GM12873 (cell line): ENCODE results near the gene HSPG2.

Experiments used
- CTCF ChIP-seq: IDR thresholded peaks from 2 replicates; pipeline ENCODE4 v1.5.1; 2012; ENCODE audit warnings: low read depth, mild to moderate bottlenecking, moderate library complexity, low read length, control low read depth; ENCODE audit not compliant: insufficient read depth; ENCODE audit errors: missing control alignments

The HSPG2 gene

GRCh38 chr1:21872445-21873079, 64.5 kb downstream of the HSPG2 start:
- no peak for TF ChIP-seq CTCF

- TF ChIP-seq CTCF: no peak
Observed at GRCh38 chr1:21871943-21872342, 65.2 kb downstream of the HSPG2 start.

- no peak for TF ChIP-seq CTCF
Observed at GRCh38 chr1:21870611-21871010, 66.5 kb downstream of the HSPG2 start.

GRCh38 chr1:21869620-21870121, 67.4 kb downstream of the HSPG2 start:
- TF ChIP-seq CTCF: no peak

- no peak for TF ChIP-seq CTCF
Observed at GRCh38 chr1:21868941-21869454, 68.1 kb downstream of the HSPG2 start.

GRCh38 chr1:21868482-21868881, 68.6 kb downstream of the HSPG2 start:
- no peak for TF ChIP-seq CTCF

- no peak for TF ChIP-seq CTCF
Observed at GRCh38 chr1:21867451-21867996, 69.6 kb downstream of the HSPG2 start.
